ENCODE measurements around the gene GPR84.

- no peak for TF ChIP-seq EZH2 (IDR thresholded peaks at IDR 0.05; ENCODE audit: insufficient read depth, poor library complexity, severe bottlenecking)
- no peak for TF ChIP-seq EZH2phosphoT487 (IDR thresholded peaks at IDR 0.05; ENCODE audit: insufficient read depth, low read depth)
These were observed 6.0 kb upstream of the GPR84 start for GRCh38 chr12:54370171-54370730.
